Activated B cell treated with CpG ODN at 0.5 μM for 24 hours (primary cell): ENCODE measurements around the gene GAB3. TPM values are rescaled to one million over a fixed set of nuclear protein-coding genes. Genes with fewer than 3 reads are reported as not detected.
"Not testable (repeated sequence)": the region's sequence is repeated elsewhere in the genome, so short reads cannot be mapped to it uniquely, and the experiment has no call there.

Source experiments
- ATAC-seq: fragments of 200-7000 bp; cut with Tn5 transposase; one replicate; pipeline ENCODE4 v1.10.0; 2021; ENCODE audit warnings: low read depth, mild to moderate bottlenecking, moderate library complexity
- CTCF ChIA-PET: fragments of 350-600 bp; sonication (Branson Sonifier 250); formaldehyde crosslinking; loops from one replicate; lab custom pipeline; 2021; ENCODE audit warnings: antibody characterized with exemption; lab: Charles Lee
- POLR2A ChIA-PET: fragments of 350-600 bp; sonication (Branson Sonifier 250); formaldehyde crosslinking; loops from one replicate; lab custom pipeline; 2021; ENCODE audit warnings: antibody characterized with exemption; lab: Charles Lee
- DNase-seq: peaks from one replicate; pipeline ENCODE4 v3.0.0; 2022
- H3K27ac Mint-ChIP-seq: one replicate; pipeline ENCODE4 v1.8.0; 2020; ENCODE audit warnings: mixed read lengths
- H3K27me3 Mint-ChIP-seq: one replicate; pipeline ENCODE4 v1.8.0; 2021; ENCODE audit warnings: mixed read lengths
- H3K36me3 Mint-ChIP-seq: one replicate; pipeline ENCODE4 v1.8.0; 2021; ENCODE audit warnings: low read depth, mixed read lengths
- H3K4me1 Mint-ChIP-seq: one replicate; pipeline ENCODE4 v1.8.0; 2021; ENCODE audit warnings: mixed read lengths
- H3K4me3 Mint-ChIP-seq: one replicate; pipeline ENCODE4 v1.8.0; 2020; ENCODE audit warnings: mild to moderate bottlenecking, mixed read lengths
- H3K9me3 Mint-ChIP-seq: one replicate; pipeline ENCODE4 v1.8.0; 2020; ENCODE audit warnings: mixed read lengths
- intact Hi-C: fragments of 100-400 bp; cut with micrococcal nuclease; formaldehyde crosslinking; loops from one replicate; pipeline ENCODE4 v1.15.1; 2024
- total RNA-seq: library from RNA; stranded (reverse); gene quantifications from 2 replicates; pipeline ENCODE4 v1.2.3, GENCODE V29; 2022
- TF ChIP-seq, protein P1 (sequence below): fragments of 200-600 bp; IDR thresholded peaks from one replicate; pipeline ENCODE4 v1.8.0; 2022; ENCODE audit warnings: antibody characterized with exemption, mild to moderate bottlenecking

Gene GAB3
- total RNA-seq, 1 donor from 2014 or later = 7.1 TPM

DNA sequence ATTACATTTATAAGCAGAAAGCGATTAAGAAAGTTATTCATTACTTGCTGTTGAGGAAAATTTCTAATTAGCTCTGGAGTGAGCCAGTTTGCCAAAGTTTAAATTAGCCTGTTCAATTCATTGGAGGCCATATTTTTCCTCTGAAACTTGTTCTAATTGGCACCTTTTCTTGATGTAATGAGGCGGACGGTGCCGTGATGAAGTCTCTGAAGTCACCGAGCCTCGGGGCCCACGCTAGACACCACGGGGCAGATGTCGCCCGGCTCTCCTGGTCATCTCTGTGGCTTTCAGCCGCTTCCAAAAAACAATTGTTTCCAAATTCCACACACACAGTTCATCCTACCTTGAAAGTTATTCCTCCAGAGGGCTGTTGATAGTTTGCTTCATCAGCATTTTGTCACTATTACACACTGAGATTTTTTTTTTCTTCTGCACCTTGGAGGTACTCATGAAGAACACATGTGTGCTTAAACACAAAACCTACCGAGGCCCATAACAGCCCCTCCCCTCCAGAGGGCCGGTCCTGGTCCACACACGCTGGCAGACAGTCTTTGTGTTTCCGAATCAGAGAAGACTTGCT, 93.6 kb downstream of the GAB3 start:
- intact Hi-C loops = no loop called here
- TF ChIP-seq, protein P1, sequence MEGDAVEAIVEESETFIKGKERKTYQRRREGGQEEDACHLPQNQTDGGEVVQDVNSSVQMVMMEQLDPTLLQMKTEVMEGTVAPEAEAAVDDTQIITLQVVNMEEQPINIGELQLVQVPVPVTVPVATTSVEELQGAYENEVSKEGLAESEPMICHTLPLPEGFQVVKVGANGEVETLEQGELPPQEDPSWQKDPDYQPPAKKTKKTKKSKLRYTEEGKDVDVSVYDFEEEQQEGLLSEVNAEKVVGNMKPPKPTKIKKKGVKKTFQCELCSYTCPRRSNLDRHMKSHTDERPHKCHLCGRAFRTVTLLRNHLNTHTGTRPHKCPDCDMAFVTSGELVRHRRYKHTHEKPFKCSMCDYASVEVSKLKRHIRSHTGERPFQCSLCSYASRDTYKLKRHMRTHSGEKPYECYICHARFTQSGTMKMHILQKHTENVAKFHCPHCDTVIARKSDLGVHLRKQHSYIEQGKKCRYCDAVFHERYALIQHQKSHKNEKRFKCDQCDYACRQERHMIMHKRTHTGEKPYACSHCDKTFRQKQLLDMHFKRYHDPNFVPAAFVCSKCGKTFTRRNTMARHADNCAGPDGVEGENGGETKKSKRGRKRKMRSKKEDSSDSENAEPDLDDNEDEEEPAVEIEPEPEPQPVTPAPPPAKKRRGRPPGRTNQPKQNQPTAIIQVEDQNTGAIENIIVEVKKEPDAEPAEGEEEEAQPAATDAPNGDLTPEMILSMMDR = no peak
- Mint-ChIP-seq H3K9me3 (no peaks in the 10 kb centered on the region), H3K4me1 (peaks cover 13% of the 10 kb centered on the region), H3K27me3 (no peaks in the 10 kb centered on the region), H3K27ac (no peak overlapping the region), H3K36me3 (no peaks in the 10 kb centered on the region), H3K4me3 (no peak overlapping the region)
- ChIA-PET POLR2A (no interaction called here), CTCF (no interaction called here)
- DNase-seq (no peak), ATAC-seq (no peak)

DNA sequence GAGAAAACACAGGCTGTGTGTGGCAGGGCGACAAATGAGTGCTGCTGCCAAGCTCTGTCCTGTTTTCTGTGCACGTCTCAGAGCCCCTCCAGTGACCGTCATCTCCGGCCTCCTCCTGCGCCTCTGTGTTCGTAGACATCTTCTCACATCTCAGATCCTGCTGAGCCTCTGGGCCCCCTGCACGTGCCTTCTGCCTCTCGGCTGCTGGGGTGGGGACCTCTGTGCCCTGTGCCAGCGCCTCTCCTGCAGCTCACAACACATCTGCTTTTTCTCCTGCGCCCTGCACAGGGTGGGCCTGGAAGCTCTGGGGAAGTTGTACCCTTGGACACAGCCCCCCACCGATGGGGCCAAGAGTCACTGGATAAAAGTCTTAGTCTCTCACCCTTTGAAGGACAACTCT, 95.1 kb downstream of the GAB3 start:
- Mint-ChIP-seq H3K4me3 (no peak overlapping the region), H3K27me3 (no peaks in the 10 kb centered on the region), H3K27ac (no peak overlapping the region), H3K9me3 (no peaks in the 10 kb centered on the region), H3K36me3 (no peaks in the 10 kb centered on the region), H3K4me1 (no peaks in the 10 kb centered on the region)
- TF ChIP-seq, protein P1 = no peak
- DNase-seq = no peak
- intact Hi-C loops = no loop called here
- no peak for ATAC-seq
- POLR2A ChIA-PET = no interaction called here
- CTCF ChIA-PET = no interaction called here

DNA sequence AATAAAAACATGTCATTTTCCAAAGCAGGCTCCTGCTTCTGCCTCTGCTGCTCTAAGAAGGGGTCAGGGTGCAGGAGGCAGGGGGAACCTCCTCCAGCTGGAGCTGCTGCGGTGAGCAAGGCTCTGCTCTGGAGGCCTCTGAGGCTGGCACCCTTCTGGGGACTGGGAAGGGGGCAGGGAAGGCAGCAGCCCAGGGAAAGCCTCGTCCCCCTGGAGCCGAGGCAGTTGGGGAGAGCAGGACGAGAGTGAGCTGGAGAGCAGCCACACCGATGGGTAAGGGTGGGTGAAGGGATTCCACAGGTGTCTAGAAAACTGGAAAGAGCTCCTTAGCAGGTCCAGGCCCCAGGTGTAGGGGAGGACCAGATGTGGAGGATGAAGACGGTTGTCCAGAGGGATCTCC, 95.5 kb downstream of the GAB3 start:
- intact Hi-C loops = no loop called here
- Mint-ChIP-seq H3K4me3 (no peak overlapping the region), H3K9me3 (no peaks in the 10 kb centered on the region), H3K27me3 (no peaks in the 10 kb centered on the region), H3K36me3 (no peaks in the 10 kb centered on the region), H3K4me1 (no peaks in the 10 kb centered on the region), H3K27ac (no peak overlapping the region)
- DNase-seq (no peak), ATAC-seq (no peak)
- TF ChIP-seq, protein P1 = no peak
- CTCF ChIA-PET = no interaction called here
- POLR2A ChIA-PET = no interaction called here

DNA sequence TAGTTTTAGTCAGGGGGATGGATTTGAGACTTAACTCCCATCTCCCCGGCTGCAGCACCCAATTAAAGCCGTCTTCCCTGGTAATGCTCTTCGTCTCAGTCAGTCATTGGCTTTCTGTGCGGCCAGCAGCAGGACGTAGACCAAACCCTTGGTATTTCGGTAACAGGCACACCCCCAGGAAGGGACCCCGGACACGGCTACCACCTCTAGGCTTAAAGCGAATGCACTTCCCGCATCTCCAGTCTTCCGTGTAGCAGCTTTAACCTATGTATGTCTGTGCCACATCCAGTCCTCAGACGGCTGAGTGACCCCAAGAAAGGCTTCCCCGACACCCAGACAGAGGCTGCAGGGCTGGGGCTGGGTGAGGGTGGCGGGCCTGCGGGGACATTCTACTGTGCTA, 96.0 kb downstream of the GAB3 start:
- Mint-ChIP-seq H3K36me3 (no peaks in the 10 kb centered on the region), H3K27ac (no peak overlapping the region), H3K9me3 (no peaks in the 10 kb centered on the region), H3K4me3 (no peak overlapping the region), H3K27me3 (no peaks in the 10 kb centered on the region), H3K4me1 (no peaks in the 10 kb centered on the region)
- DNase-seq (no peak), ATAC-seq (no peak)
- CTCF ChIA-PET = no interaction called here
- TF ChIP-seq, protein P1 = no peak
- intact Hi-C loops = no loop called here
- POLR2A ChIA-PET = no interaction called here

DNA sequence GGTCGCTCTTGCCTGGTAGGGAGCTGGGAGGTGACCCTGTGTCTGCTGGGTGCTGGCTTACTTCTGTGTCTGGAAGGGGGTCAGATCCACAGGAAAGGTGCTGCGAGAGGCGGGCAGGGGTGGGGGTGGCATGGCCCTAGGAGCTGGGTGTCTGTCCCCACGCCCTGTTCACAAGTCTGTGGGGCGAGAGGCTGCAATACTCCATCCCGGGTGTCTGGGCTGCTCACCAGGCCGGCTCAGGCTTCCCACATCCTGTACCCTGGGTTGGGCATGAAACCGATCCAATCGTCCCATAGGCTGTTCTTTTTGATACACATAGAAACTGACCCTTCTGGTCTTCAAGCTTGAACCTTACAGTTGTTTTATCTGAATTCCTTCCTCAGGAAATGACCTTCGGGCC, 96.5 kb downstream of the GAB3 start:
- H3K9me3 Mint-ChIP-seq = no peaks in the 10 kb centered on the region
- no peak overlapping the region for H3K27ac Mint-ChIP-seq
- DNase-seq = no peak
- ChIA-PET POLR2A (no interaction called here), CTCF (no interaction called here)
- intact Hi-C loops = no loop called here
- H3K4me3 Mint-ChIP-seq = no peak overlapping the region
- no peaks in the 10 kb centered on the region for H3K36me3 Mint-ChIP-seq
- H3K27me3 Mint-ChIP-seq = no peaks in the 10 kb centered on the region
- TF ChIP-seq, protein P1 = no peak
- ATAC-seq = no peak
- H3K4me1 Mint-ChIP-seq = no peaks in the 10 kb centered on the region

DNA sequence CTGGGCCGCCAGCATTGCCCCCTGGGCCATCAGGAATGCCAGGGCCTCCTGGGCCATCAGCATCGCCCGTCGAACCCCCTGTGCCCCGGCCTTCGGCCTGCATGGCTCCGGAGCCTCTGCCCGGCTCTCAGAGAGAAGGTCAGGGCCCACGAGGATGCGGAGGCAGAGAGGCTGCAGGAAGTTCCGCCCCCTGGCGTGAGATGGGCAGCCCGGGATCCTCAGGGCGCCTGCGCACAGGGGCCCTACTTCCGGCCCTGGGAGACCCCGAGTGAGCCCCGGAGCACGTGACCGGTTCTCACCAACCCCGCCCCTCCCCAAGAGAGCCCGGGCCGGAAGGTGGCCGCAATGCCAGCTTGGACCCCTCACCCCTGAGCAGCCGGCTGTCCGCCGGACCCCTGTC, 97.5 kb downstream of the GAB3 start, which contains the start of gene CTAG2:
TSS of gene CTAG2 (minus strand) at position 167 of the 400 bp plus-strand sequence. CDS start at position 103, 64 bp downstream.
- H3K4me3 Mint-ChIP-seq, H3K36me3 Mint-ChIP-seq, ATAC-seq, POLR2A ChIA-PET, intact Hi-C loops, H3K9me3 Mint-ChIP-seq, H3K27ac Mint-ChIP-seq, CTCF ChIA-PET, H3K4me1 Mint-ChIP-seq, H3K27me3 Mint-ChIP-seq, DNase-seq: not testable (repeated sequence)
